HG03159 (cell line): ENCODE results near the gene CYP19A1.
"Not testable (repeated sequence)": the region's sequence is repeated elsewhere in the genome, so short reads cannot be mapped to it uniquely, and the experiment has no call there.

Experiments used
- ATAC-seq: cut with Tn5 transposase; IDR thresholded peaks from one replicate; pipeline ENCODE4 v1.9.1; 2021; ENCODE audit warnings: mild to moderate bottlenecking, moderate library complexity; ENCODE audit not compliant: unreplicated experiment

Gene CYP19A1

GRCh38 chr15:51189669-51190385 lies 148.6 kb downstream of the CYP19A1 start:
- ATAC-seq, result no peak

- ATAC-seq, result not testable (repeated sequence)
These were observed 149.6 kb downstream of the CYP19A1 start for GRCh38 chr15:51188791-51189190.

- ATAC-seq, result no peak
These were observed 151.5 kb downstream of the CYP19A1 start for GRCh38 chr15:51186891-51187290.

- no peak for ATAC-seq
These were observed 152.2 kb downstream of the CYP19A1 start for GRCh38 chr15:51186181-51186705.

- no peak for ATAC-seq
These were observed 152.9 kb downstream of the CYP19A1 start for GRCh38 chr15:51185213-51186159.

- ATAC-seq, result no peak
These were observed 153.8 kb downstream of the CYP19A1 start for GRCh38 chr15:51184627-51185026.

- ATAC-seq, result no peak
These were observed 155.3 kb downstream of the CYP19A1 start for GRCh38 chr15:51183076-51183475.

GRCh38 chr15:51181905-51182304 lies 156.5 kb downstream of the CYP19A1 start:
- ATAC-seq, result no peak

- ATAC-seq, result no peak
These were observed 157.2 kb downstream of the CYP19A1 start for GRCh38 chr15:51181221-51181620.

- ATAC-seq, result no peak
These were observed 157.9 kb downstream of the CYP19A1 start for GRCh38 chr15:51180534-51180933.

GRCh38 chr15:51180011-51180410 lies 158.4 kb downstream of the CYP19A1 start:
- no peak for ATAC-seq

GRCh38 chr15:51172193-51172592 lies 166.2 kb downstream of the CYP19A1 start:
- no peak for ATAC-seq

- ATAC-seq, result no peak
These were observed 166.8 kb downstream of the CYP19A1 start for GRCh38 chr15:51171634-51171932.

- no peak for ATAC-seq
These were observed 167.3 kb downstream of the CYP19A1 start for GRCh38 chr15:51170882-51171633.

- ATAC-seq, result no peak
These were observed 169.7 kb downstream of the CYP19A1 start for GRCh38 chr15:51168700-51169099.

- no peak for ATAC-seq
These were observed 174.6 kb downstream of the CYP19A1 start for GRCh38 chr15:51163843-51164242.

- peak; percentile 74 for ATAC-seq
These were observed 175.3 kb downstream of the CYP19A1 start for GRCh38 chr15:51162865-51163762.

- ATAC-seq, result no peak
These were observed 176.7 kb downstream of the CYP19A1 start for GRCh38 chr15:51161491-51162220.

GRCh38 chr15:51160484-51160883 lies 177.9 kb downstream of the CYP19A1 start:
- ATAC-seq, result no peak
